Measurements from ENCODE around the gene GABRR3.

The GABRR3 gene

DNA sequence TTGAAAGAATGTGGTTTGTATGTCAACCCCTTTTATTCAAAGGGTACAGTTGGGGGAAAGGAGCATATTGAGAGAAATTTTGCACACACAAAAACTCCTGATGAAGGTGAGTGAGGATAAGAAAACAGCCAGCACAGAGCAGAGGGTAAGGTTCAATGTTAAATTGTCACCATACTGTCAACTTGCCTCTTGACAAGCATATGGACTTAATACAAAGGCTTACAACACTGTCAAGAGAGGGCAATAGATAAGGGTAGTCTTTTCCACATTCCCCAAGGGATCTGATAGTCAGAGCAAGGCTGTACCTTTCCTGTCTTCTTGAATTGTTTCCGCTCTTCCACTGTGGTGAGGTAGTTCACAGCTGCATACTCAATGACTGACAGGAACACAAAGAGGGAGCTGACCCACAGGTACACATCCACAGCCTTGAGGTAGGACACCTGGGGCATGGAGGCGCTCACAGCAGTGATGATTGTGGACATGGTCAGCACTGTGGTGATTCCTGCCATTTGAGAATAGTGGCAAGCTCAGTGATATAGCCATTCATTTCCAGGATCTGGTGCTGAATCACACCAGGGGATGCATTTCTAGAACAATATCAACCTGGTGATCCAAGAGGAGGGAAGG lies 42.5 kb downstream of the GABRR3 start:
- no peaks in the 10 kb centered on the region for H3K36me3 ChIP-seq (ENCODE audit: control insufficient read depth in 2 of 2, insufficient read depth in 1 of 2, low read length in 2 of 2)
- ChIA-PET CTCF (no interaction called here), POLR2A (no interaction called here)
- TF ChIP-seq GLIS1 (tag by site-specific recombination; IDR thresholded peaks at IDR 0.05), result no peak
- TF ChIP-seq HOXD13 (CRISPR knock-in tag; IDR thresholded peaks at IDR 0.05; ENCODE audit: borderline replicate concordance), result no peak
- TF ChIP-seq ZNF426 (tag by site-specific recombination; IDR thresholded peaks at IDR 0.05), result no peak
- TF ChIP-seq, protein P1, sequence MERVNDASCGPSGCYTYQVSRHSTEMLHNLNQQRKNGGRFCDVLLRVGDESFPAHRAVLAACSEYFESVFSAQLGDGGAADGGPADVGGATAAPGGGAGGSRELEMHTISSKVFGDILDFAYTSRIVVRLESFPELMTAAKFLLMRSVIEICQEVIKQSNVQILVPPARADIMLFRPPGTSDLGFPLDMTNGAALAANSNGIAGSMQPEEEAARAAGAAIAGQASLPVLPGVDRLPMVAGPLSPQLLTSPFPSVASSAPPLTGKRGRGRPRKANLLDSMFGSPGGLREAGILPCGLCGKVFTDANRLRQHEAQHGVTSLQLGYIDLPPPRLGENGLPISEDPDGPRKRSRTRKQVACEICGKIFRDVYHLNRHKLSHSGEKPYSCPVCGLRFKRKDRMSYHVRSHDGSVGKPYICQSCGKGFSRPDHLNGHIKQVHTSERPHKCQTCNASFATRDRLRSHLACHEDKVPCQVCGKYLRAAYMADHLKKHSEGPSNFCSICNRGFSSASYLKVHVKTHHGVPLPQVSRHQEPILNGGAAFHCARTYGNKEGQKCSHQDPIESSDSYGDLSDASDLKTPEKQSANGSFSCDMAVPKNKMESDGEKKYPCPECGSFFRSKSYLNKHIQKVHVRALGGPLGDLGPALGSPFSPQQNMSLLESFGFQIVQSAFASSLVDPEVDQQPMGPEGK (tag by site-specific recombination; IDR thresholded peaks at IDR 0.05), result no peak
- no peaks in the 10 kb centered on the region for H3K9me3 ChIP-seq (ENCODE audit: control insufficient read depth, insufficient read depth, low read depth, low read length)
- no peak overlapping the region for H3K4me3 ChIP-seq (ENCODE audit: low read depth, low read length)
- H3K27ac ChIP-seq (ENCODE audit: extremely low read depth, low read depth, low read length), result no peak overlapping the region
- H3K4me1 ChIP-seq (ENCODE audit: control insufficient read depth, insufficient read depth, low read length), result no peaks in the 10 kb centered on the region

DNA sequence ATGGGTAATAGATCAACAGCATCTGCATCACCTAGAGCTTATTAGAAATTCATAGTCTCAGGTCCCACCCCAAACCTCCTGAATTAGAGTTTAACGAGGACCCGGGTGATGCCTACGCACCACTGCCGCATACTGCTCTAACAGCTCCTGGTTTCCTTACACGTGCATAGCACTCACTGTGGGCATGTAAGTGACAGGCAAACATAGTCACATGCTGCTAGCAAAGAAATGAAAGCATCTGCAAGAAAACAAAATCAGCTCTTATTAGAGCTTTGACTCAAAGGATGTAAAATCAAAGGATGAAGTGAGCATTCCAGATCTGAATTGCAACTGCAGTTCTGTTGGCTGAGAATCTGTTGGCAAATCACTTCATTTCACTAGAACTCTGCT lies 43.8 kb downstream of the GABRR3 start:
- H3K4me3 ChIP-seq (ENCODE audit: low read depth, low read length), result no peak overlapping the region
- no peak overlapping the region for H3K27ac ChIP-seq (ENCODE audit: extremely low read depth, low read depth, low read length)
- H3K9me3 ChIP-seq (ENCODE audit: control insufficient read depth, insufficient read depth, low read depth, low read length), result no peaks in the 10 kb centered on the region
- no peak for TF ChIP-seq ZNF292 (tag by site-specific recombination; IDR thresholded peaks at IDR 0.05; ENCODE audit: borderline replicate concordance, low read depth)
- no peak for TF ChIP-seq ZNF354C (tag by site-specific recombination; IDR thresholded peaks at IDR 0.05; ENCODE audit: borderline replicate concordance, low read depth)
- TF ChIP-seq ZBTB48 (tag by site-specific recombination; IDR thresholded peaks at IDR 0.05), result no peak
- TF ChIP-seq ZNF658 (tag by site-specific recombination; IDR thresholded peaks at IDR 0.05), result no peak
- TF ChIP-seq ZNF664 (tag by site-specific recombination; IDR thresholded peaks at IDR 0.05), result no peak
- TF ChIP-seq ZNF76 (tag by site-specific recombination; IDR thresholded peaks at IDR 0.05; ENCODE audit: borderline replicate concordance, low read depth), result no peak
- no peak for TF ChIP-seq ZNF48 (tag by site-specific recombination; IDR thresholded peaks at IDR 0.05)
- TF ChIP-seq, protein P2, sequence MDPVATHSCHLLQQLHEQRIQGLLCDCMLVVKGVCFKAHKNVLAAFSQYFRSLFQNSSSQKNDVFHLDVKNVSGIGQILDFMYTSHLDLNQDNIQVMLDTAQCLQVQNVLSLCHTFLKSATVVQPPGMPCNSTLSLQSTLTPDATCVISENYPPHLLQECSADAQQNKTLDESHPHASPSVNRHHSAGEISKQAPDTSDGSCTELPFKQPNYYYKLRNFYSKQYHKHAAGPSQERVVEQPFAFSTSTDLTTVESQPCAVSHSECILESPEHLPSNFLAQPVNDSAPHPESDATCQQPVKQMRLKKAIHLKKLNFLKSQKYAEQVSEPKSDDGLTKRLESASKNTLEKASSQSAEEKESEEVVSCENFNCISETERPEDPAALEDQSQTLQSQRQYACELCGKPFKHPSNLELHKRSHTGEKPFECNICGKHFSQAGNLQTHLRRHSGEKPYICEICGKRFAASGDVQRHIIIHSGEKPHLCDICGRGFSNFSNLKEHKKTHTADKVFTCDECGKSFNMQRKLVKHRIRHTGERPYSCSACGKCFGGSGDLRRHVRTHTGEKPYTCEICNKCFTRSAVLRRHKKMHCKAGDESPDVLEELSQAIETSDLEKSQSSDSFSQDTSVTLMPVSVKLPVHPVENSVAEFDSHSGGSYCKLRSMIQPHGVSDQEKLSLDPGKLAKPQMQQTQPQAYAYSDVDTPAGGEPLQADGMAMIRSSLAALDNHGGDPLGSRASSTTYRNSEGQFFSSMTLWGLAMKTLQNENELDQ (tag by site-specific recombination; IDR thresholded peaks at IDR 0.05; ENCODE audit: low read depth), result no peak
- TF ChIP-seq, protein P3, sequence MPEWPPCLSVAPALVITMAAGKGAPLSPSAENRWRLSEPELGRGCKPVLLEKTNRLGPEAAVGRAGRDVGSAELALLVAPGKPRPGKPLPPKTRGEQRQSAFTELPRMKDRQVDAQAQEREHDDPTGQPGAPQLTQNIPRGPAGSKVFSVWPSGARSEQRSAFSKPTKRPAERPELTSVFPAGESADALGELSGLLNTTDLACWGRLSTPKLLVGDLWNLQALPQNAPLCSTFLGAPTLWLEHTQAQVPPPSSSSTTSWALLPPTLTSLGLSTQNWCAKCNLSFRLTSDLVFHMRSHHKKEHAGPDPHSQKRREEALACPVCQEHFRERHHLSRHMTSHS (tag by site-specific recombination; IDR thresholded peaks at IDR 0.05), result no peak
- TF ChIP-seq, protein P4, sequence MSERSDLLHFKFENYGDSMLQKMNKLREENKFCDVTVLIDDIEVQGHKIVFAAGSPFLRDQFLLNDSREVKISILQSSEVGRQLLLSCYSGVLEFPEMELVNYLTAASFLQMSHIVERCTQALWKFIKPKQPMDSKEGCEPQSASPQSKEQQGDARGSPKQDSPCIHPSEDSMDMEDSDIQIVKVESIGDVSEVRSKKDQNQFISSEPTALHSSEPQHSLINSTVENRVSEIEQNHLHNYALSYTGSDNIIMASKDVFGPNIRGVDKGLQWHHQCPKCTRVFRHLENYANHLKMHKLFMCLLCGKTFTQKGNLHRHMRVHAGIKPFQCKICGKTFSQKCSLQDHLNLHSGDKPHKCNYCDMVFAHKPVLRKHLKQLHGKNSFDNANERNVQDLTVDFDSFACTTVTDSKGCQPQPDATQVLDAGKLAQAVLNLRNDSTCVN (tag by site-specific recombination; optimal IDR thresholded peaks at IDR 0.05), result no peak
- TF ChIP-seq KLF9 (tag by site-specific recombination; IDR thresholded peaks at IDR 0.05; ENCODE audit: low read depth), result no peak
- no peak for TF ChIP-seq YY2 (tag by site-specific recombination; IDR thresholded peaks at IDR 0.05)
- TF ChIP-seq, protein P5, sequence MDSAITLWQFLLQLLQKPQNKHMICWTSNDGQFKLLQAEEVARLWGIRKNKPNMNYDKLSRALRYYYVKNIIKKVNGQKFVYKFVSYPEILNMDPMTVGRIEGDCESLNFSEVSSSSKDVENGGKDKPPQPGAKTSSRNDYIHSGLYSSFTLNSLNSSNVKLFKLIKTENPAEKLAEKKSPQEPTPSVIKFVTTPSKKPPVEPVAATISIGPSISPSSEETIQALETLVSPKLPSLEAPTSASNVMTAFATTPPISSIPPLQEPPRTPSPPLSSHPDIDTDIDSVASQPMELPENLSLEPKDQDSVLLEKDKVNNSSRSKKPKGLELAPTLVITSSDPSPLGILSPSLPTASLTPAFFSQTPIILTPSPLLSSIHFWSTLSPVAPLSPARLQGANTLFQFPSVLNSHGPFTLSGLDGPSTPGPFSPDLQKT (IDR thresholded peaks at IDR 0.05; ENCODE audit: borderline replicate concordance, low read depth, low read length), result no peak
- H3K36me3 ChIP-seq (ENCODE audit: control insufficient read depth in 2 of 2, insufficient read depth in 1 of 2, low read length in 2 of 2), result no peaks in the 10 kb centered on the region
- POLR2A ChIA-PET, result no interaction called here
- CTCF ChIA-PET, result interaction anchor here (0.5 kb wide), 1 partner anchor 1032 kb away, joined by 4 read pairs; no protein-coding TSS in a partner anchor
- H3K4me1 ChIP-seq (ENCODE audit: control insufficient read depth, insufficient read depth, low read length), result no peaks in the 10 kb centered on the region

Data from HEK293 (cell line).